Keratinocyte (primary cell): ENCODE measurements around the gene FATE1.

Experiments
- EZH2 ChIP-seq: IDR thresholded peaks from one replicate; pipeline ENCODE4 v1.6.1; 2012; ENCODE audit warnings: inconsistent platforms, mild to moderate bottlenecking, low read length, moderate library complexity
- TF ChIP-seq, protein P1 (sequence below), 3 experiments: IDR thresholded peaks in 1 of 3; conservative IDR thresholded peaks in 1 of 3; optimal IDR thresholded peaks in 1 of 3; 2 replicates in 2 of 3; 3 replicates in 1 of 3; pipeline versions ENCODE3 to v1.5.1; 2011; ENCODE audit warnings: low read length in 3 of 3, mild to moderate bottlenecking in 3 of 3, moderate library complexity in 2 of 3, control low read depth in 1 of 3, inconsistent platforms in 1 of 3; ENCODE audit not compliant: insufficient read depth in 2 of 3; ENCODE audit errors: extremely low read depth in 1 of 3

DNA sequence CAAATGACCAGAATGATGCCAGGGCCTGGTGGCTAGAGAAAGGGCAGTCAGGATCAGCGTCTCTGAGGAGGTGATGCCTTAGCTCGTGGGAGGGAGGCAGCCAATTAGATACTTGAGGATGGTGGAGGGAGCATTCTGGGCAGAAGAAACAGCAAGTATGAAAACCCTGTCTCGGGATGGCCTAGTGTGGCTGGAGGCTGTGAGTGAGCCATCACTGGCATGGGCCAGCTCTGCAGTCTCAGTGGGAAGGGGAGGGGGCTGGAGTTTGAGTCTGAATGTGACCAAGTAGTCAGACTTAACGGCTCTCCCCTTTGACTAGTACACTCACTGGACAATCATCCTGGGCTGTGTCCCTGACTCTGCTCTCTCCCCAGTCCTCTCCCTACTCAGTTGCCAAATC is 25.8 kb downstream of the FATE1 start:
- TF ChIP-seq, protein P1, sequence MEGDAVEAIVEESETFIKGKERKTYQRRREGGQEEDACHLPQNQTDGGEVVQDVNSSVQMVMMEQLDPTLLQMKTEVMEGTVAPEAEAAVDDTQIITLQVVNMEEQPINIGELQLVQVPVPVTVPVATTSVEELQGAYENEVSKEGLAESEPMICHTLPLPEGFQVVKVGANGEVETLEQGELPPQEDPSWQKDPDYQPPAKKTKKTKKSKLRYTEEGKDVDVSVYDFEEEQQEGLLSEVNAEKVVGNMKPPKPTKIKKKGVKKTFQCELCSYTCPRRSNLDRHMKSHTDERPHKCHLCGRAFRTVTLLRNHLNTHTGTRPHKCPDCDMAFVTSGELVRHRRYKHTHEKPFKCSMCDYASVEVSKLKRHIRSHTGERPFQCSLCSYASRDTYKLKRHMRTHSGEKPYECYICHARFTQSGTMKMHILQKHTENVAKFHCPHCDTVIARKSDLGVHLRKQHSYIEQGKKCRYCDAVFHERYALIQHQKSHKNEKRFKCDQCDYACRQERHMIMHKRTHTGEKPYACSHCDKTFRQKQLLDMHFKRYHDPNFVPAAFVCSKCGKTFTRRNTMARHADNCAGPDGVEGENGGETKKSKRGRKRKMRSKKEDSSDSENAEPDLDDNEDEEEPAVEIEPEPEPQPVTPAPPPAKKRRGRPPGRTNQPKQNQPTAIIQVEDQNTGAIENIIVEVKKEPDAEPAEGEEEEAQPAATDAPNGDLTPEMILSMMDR (optimal IDR thresholded peaks at IDR 0.05 in 1 of 3, IDR thresholded peaks at IDR 0.05 in 1 of 3, conservative IDR thresholded peaks at IDR 0.05 in 1 of 3; ENCODE audit: extremely low read depth in 1 of 3, insufficient read depth in 2 of 3, low read length in 3 of 3), result no peak
- no peak for TF ChIP-seq EZH2
